ENCODE data around the gene SUMF1.

DNA sequence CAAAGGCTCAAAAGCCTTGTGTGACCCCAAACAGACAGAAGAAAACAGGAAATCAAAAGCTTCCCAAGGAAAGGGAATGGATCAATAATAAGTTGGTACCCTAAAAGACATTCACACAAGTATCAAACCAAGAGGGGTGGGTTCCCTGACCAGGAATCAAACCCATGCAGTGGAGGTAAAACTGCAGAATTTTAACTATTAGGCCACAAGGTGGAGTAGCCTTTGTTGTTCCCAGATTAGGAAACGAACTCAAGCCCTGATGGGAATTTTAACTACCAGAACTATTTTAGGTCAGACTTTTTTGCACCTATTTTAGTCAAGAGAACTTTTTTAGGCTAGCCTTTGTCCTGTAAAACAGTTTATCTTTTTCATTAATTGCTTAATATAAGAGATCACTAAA is 132.5 kb downstream of the SUMF1 start:
- TF ChIP-seq CTCF (IDR thresholded peaks at IDR 0.05; ENCODE audit: low read depth, low read length, missing input control): no peak
- TF ChIP-seq JUND (IDR thresholded peaks at IDR 0.05): no peak
- peak; percentile 22 to 41 for TF ChIP-seq RAD21 (IDR thresholded peaks at IDR 0.05)
- TF ChIP-seq, protein P1, sequence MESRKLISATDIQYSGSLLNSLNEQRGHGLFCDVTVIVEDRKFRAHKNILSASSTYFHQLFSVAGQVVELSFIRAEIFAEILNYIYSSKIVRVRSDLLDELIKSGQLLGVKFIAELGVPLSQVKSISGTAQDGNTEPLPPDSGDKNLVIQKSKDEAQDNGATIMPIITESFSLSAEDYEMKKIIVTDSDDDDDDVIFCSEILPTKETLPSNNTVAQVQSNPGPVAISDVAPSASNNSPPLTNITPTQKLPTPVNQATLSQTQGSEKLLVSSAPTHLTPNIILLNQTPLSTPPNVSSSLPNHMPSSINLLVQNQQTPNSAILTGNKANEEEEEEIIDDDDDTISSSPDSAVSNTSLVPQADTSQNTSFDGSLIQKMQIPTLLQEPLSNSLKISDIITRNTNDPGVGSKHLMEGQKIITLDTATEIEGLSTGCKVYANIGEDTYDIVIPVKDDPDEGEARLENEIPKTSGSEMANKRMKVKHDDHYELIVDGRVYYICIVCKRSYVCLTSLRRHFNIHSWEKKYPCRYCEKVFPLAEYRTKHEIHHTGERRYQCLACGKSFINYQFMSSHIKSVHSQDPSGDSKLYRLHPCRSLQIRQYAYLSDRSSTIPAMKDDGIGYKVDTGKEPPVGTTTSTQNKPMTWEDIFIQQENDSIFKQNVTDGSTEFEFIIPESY (IDR thresholded peaks at IDR 0.05): no peak
- TF ChIP-seq SP1 (IDR thresholded peaks at IDR 0.05): no peak
- TF ChIP-seq REST (IDR thresholded peaks at IDR 0.05): no peak
- TF ChIP-seq, protein P2, sequence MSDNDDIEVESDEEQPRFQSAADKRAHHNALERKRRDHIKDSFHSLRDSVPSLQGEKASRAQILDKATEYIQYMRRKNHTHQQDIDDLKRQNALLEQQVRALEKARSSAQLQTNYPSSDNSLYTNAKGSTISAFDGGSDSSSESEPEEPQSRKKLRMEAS (IDR thresholded peaks at IDR 0.05): no peak
- TF ChIP-seq, protein P3, sequence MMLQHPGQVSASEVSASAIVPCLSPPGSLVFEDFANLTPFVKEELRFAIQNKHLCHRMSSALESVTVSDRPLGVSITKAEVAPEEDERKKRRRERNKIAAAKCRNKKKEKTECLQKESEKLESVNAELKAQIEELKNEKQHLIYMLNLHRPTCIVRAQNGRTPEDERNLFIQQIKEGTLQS (IDR thresholded peaks at IDR 0.05): no peak
- no peak for TF ChIP-seq NR2F2 (IDR thresholded peaks at IDR 0.05)
- TF ChIP-seq TAF1 (conservative IDR thresholded peaks at IDR 0.05): no peak
- TF ChIP-seq YY1 (IDR thresholded peaks at IDR 0.05): no peak
- TF ChIP-seq HNF4G (IDR thresholded peaks at IDR 0.05): no peak
- no peak for TF ChIP-seq FOXA1 (IDR thresholded peaks at IDR 0.05)
